Left cardiac atrium (tissue), 4 donors: ENCODE measurements around the gene HNRNPR. TPM values are rescaled to one million over a fixed set of nuclear protein-coding genes. Genes with fewer than 3 reads are reported as not detected.
"Not testable (repeated sequence)": the region's sequence is repeated elsewhere in the genome, so short reads cannot be mapped to it uniquely, and the experiment has no call there.

Experiments used
- ATAC-seq, 2 donors: fragments of 200-7000 bp; cut with Tn5 transposase; one replicate each; pipeline ENCODE4 v1.9.1; 2020; ENCODE audit warnings: mild to moderate bottlenecking in 2 of 2, moderate library complexity in 2 of 2
- DNase-seq: peaks from one replicate; pipeline ENCODE4 v3.0.0-alpha.2; 2020
- intact Hi-C, 2 donors: fragments of 100-400 bp; cut with DNase I; formaldehyde crosslinking; loops; one replicate each; pipeline versions ENCODE4 v1.14.1 to v1.15.1; 2022 to 2023
- total RNA-seq, 2 donors: library from RNA; stranded (reverse); fragmentation: NEBNext Ultra II Directional; extraction: Animal tissue kit (Norgen Biotek cat#: 25700); gene quantifications; one replicate each; pipeline ENCODE4 v1.2.1, GENCODE V29; 2021
- donor health status: DM: no; HTN: yes; CAD: no.
- donor health status: DM: no; HTN: yes; CAD: no; lungs with severe emphysema.
- donor health status: DM: yes; HTN: yes; CAD: no.
- donor health status: Dilated cardiomyopathy.

HNRNPR gene
- total RNA-seq, 2 donors from 2014 or later, result 57.3 to 79.8 TPM

DNA sequence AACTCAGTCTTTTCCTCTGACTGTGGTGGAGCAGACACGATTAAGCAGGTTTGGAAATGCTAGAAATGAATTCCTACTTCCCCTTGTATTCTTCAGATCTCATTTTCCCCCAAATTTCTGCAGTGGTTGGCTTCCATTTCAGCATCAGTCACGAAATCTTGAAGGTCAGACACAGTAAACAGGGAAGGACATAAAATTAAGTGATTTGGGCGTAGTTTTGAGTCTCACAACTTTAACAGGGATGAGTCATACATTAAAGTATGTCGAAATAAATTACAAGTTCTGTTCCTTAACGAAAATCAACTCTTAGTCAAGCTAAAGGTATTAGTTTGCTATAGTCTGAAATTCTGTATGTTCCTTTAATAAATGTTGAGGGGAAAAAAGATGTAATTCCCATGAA, 61.1 kb downstream of the HNRNPR start:
- intact Hi-C loops, result no loop called here
- no peak for DNase-seq

DNA sequence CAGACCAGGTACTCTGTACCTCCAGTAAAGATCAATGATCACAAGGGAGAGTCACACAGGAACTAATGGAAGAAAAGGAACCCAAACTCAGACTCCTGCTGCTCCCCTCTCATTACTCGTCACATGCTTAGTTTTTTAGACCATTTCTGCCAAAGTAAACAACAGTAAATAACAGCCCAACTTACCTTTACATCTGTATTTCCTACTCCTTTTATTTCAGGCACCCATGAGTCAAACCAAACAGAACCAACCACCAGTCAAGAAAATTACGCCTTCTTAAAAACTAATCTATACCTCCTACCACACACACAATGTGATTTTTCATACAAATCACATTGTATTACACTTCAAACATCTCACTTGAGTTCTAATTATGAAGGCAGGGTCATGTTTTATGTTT, 65.4 kb downstream of the HNRNPR start:
- ATAC-seq, result no peak
- intact Hi-C loops, result loop anchor here in 1 of 2 donors (5.0 to 10.0 kb wide), 2 partner anchors 64 to 186 kb away; partner anchors contain the start of gene HTR1D
- no peak for DNase-seq

More for the DNA sequence above, 61.1 kb downstream of the HNRNPR start:
- peak in 1 of 2 donors; percentile 70 for ATAC-seq

GRCh38 chr1:23276531-23276930, 67.6 kb downstream of the HNRNPR start:
- ATAC-seq, result no peak
- DNase-seq, result no peak
- intact Hi-C loops, result loop anchor here in 1 of 2 donors (5.0 to 10.0 kb wide), 2 partner anchors 62 to 184 kb away; partner anchors contain the start of gene HTR1D

DNA sequence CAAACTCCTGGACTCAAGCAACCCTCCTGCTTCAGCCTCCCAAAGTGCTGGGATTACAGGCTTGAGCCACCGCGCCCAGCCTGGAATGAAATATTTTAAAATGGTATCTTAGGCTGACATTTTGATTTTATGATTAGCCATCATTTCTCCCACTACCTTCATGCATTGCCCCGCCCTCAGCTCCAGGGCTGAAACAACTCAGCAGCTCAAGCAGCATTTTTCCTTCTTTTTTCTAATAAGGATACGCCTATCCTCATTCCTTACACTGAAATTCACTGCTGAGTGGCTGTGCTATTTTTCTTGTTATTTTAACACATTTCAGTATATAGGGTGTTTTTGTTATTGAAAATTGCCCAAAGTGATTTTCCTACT, 70.0 kb downstream of the HNRNPR start:
- intact Hi-C loops, result loop anchor here in 1 of 2 donors (10.0 kb wide), 1 partner anchor 59 kb away; the partner anchor contains the start of gene HTR1D
- ATAC-seq (no peak), DNase-seq (no peak)

DNA sequence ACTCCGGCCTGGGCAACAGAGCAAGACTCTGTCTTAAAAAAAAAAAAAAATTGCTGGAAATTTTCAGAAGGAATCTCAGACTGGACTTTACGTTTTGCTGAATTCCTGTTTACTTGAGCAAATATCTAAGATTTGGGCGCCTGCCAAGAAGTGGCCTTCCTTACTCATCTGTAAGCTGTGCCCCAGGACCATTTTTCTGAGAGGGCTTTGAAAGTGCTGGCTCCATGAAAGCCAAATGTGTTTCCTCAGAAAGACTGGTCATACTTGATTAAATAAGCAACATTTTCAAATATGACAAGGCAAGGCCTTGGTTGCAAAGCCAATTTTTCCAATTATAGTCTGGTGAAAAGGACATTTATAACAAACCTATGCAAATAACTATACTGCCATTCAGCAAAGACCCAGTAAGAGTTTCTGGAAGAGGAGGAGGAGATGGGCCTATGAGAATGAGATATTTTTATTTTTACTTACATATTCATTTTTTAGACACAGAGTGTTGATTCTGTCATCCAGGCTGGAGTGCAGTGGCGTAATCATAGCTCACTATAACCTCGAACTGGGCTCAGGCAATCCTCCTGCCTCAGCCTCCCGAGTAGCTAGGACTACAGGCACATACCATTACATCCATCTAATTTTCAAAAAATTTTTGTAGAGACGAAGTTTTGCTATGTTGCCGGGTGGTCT, 70.5 kb downstream of the HNRNPR start:
- ATAC-seq (no peak), DNase-seq (no peak)
- intact Hi-C loops, result loop anchor here in 1 of 2 donors (10.0 kb wide), 1 partner anchor 59 kb away; the partner anchor contains the start of gene HTR1D

GRCh38 chr1:23263380-23263887, 80.7 kb downstream of the HNRNPR start:
- ATAC-seq (no peak), DNase-seq (no peak)
- intact Hi-C loops, result no loop called here

DNA sequence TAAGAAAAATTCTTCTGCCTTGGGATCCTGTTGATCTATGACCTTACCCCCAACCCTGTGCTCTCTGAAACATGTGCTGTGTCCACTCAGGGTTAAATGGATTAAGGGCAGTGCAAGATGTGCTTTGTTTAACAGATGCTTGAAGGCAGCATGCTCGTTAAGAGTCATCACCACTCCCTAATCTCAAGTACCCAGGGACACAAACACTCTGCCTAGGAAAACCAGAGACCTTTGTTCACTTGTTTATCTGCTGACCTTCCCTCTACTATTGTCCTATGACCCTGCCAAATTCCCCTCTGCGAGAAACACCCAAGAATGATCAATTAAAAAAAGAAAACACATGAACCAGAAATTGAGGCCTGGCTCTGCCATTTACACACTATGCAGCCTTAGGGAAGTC, 86.0 kb downstream of the HNRNPR start:
- ATAC-seq, DNase-seq, intact Hi-C loops: not testable (repeated sequence)

DNA sequence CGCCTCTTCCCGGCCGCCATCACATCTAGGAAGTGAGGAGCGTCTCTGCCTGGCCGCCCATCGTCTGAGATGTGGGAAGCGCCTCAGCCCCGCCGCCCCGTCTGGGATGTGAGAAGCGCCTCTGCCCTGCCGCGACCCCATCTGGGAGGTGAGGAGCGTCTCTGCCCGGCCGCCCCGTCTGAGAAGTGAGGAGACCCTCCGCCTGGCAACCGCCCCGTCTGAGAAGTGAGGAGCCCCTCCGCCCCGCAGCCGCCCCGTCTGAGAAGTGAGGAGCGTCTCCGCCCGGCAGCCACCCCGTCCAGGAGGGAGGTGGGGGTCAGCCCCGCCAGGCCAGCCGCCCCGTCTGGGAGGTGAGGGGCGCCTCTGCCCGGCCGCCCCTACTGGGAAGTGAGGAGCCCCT, 86.7 kb downstream of the HNRNPR start:
- intact Hi-C loops, ATAC-seq, DNase-seq: not testable (repeated sequence)

Other genes starting within 250 kb of the HNRNPR start
- gene LUZP1, start 175.4 kb downstream of the HNRNPR start, total RNA-seq, result 10 to 100 TPM; 31.7 to 55.7 TPM
- gene HTR1D, start 126.8 kb downstream of the HNRNPR start, total RNA-seq, result not detected
- 10 to 100 TPM; 10.1 to 14.2 TPM for gene ZNF436, start 25.6 kb upstream of the HNRNPR start, total RNA-seq
- gene TCEA3, start 80.5 kb upstream of the HNRNPR start, total RNA-seq, result 10 to 100 TPM; 32.9 to 38.3 TPM
- gene ASAP3, start 139.9 kb upstream of the HNRNPR start, total RNA-seq, result 10 to 100 TPM; 36.4 to 39.9 TPM
- gene E2F2, start 186.9 kb upstream of the HNRNPR start, total RNA-seq, result 1 to 10 TPM in 1 of 2 donors, under 1 TPM in 1; 0.18 to 1.3 TPM
- 100 to 1,000 TPM; 119 to 172 TPM for gene ID3, start 215.2 kb upstream of the HNRNPR start, total RNA-seq